GM19025 (cell line): ENCODE measurements around the gene FBXL14.
"Not testable (repeated sequence)": the region's sequence is repeated elsewhere in the genome, so short reads cannot be mapped to it uniquely, and the experiment has no call there.

Source experiments
- ATAC-seq: cut with Tn5 transposase; IDR thresholded peaks from one replicate; pipeline ENCODE4 v1.9.1; 2021; ENCODE audit warnings: mild to moderate bottlenecking, low read depth, moderate library complexity; ENCODE audit not compliant: unreplicated experiment

Gene FBXL14

DNA sequence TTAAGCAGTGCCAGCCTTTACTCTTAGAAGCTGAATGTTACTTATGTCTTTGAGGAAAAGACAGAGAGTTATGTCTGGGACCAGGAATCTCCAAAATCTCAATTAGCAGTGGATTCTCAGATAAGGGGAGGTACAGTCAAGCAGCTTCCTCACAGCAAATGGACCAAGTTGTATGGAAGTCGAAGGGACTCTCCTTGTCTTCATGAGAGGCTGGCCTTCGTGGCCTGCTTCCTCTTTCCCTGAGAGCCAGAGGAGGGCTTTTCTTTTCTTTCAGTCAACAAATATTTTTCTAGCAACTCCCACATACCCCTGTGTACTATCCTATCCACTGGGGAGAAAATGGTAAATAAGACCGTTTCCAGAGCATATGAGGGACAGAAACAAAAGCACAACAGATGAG is 28.0 kb upstream of the FBXL14 start:
- ATAC-seq, result no peak

DNA sequence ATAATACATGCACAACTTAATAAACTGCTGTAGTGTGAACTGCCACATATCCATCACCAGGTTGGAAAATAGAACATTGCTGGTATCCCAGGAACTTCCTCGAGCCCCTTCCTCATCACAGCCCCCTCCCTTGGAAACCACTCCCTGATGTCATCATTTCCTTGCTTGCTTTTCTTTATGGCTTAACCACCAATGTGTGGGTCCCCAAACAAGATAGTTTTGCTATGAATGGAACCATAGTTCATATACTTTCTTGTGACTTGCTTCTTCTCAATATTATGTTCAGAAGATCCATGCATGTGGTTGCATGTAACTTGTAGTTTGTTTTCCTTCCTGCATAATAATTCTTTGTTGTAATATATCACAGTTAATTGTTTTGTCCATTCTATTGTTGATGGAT is 25.7 kb upstream of the FBXL14 start:
- ATAC-seq, result no peak

DNA sequence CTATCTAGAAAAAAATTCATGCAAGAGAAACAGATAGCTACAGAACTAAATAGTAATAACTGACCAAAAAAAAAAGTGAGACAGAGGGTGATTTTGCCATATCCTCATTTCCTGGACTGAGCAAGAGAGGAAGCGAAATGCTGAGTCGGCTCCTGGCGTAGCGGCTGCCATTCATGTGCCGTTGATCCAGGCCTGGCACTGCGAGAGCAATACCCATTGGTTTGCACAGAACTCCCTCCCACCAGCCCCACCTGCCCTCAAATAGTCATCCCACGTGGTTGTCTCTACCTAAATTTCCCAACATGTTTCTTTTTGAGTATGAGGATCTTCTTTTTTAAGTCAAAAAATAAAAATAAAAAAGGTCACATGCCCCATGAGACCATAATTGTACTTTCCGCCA is 25.2 kb upstream of the FBXL14 start:
- no peak for ATAC-seq

DNA sequence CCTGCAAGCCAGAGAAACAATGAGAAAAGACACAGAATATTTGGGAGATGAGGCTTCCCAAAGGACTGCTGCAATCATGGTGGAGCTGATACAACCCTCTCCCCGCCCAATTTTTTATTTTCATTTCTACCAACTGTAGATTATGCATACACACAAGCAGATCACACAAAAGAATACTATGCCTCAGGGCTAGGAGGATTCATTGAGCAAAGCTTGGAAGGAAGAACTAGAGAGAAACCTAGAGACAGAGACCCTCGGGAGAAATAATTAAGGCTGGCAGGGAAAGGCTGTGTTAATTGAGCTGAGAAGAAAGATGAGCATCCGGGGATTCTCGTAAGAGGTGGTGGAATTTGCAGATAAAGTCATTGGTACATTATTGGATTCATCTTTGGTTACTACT is 24.8 kb upstream of the FBXL14 start:
- no peak for ATAC-seq

DNA sequence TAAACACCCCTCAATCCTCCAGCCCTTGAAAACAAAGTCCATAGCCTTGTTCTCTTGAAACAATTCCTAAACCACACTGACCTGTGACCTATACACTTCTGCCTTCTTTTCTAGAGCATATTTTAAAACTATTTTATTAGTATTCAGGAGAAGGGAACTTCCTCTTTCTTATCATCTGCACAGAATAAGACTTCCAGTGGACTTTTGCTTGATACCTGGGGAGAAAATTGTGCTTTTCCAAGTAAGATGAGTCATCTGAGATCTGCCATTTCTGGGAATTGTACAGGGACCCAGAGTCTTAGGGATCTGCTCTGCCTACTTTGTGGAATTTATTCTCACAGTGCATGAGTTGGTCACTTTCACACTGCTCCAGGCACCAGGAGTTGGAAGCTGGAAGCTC is 24.1 kb upstream of the FBXL14 start:
- ATAC-seq, result no peak

DNA sequence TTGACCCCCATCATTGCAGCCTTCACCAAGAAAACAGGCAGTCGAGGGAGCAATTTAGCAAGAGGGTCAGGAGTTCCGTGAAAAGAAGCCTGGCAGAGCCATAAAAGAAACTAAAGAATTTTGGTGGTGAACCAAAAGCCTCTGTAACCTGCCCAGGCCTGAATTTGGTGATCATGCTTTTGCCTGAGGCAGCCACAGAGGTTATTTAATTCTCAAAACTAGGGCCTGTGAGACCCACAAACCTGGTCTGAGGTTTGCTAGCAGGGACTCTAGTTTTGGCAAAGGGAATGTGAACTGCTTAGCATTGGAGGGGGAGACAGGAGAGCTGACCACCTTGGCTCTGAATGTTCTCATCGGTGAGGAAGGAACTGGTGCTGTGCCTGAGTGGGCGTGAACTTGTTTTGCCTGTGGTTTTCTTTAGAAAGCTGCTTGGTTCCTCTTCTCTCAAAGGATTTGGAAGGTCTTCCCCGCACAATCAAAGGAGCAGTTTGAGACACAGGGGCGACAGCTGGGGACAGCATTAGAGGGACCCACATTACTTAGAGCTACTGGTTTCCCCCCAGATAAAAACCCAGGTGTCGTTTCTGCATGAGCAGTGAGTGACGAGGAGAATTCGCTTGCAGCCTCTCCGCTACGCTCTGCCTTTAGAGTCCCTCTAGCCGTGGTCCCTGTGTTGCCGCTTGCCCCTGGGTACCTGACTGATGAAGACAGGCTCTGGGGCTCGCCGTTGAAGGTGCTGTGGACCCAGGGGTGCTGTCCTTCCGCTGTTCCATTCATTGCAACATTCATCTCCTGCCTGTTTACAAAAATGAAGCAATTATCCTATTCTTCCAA is 22.1 kb upstream of the FBXL14 start:
- no peak for ATAC-seq

DNA sequence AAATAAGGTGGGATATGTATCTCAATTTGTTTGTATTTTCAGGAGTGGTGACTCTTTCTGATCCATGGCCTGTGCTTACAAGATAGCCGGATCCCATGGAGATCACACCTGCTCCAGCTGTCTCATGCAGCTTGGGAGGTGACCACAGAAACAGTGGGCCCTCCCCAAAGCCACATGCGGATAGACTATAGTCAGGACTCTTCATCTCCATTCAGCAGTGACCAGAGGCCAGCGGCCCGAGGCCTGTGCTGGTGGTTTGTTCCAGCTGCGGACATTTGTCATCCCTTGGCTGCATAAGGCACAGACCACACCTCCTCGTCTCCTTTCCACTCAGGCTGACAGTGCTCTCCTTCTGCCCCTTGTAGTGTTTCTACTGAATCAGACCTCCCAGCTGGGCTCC is 20.0 kb upstream of the FBXL14 start:
- ATAC-seq, result no peak

DNA sequence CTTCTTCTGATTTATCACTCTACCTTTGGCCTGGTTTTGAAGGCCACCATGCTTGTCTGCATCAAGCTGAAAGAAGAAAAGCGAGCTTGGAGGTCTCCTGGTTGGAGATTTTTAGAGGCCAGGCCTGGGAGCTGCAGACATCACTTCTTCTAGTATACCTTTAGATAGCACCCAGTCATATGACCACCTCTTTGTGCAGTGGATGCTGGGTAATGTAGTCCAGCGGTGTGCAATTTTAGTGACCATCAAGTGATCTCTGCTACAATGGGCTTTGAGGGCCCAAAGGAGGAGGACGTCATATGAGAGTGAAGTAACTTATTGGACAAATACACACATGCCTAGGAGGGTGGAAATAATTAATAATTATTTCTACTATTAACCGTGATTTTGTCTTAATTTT is 19.5 kb upstream of the FBXL14 start:
- ATAC-seq, result no peak

DNA sequence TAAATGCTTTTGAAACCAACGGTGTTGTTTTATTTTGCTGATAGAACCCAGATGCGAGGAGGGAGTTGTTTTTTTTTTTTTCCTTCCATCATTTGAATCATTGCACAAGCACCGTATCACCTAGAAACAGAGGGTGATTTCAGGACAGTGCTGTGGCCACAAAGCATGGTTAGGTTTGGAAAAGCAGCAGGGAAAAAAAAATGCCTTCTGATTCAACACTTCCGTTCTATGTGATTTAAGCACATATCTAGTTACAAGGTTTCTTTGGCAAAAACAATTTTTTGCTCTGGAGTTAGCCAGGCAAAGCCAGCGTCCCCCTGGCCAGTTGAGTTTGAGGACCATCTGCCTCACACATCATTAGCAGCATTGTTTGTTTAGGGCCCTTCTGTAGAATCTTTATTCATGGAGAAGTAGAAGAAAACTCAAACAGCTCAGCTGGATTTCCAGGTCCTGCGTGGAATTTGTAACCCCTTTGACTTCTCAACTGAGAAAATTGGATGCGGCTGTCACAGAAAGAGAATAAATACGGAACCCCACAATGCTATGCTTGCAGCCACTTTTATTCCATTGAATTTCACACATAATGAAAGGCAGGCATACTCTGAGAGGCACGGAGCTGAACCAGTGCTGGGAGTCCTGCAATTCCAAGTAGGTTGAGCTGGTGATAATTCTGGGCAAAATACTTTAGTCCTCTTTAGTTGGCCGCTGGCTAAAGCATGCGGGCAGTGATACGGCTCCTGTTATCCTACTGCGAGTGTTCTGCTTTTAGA is 17.6 kb upstream of the FBXL14 start:
- ATAC-seq, result no peak

DNA sequence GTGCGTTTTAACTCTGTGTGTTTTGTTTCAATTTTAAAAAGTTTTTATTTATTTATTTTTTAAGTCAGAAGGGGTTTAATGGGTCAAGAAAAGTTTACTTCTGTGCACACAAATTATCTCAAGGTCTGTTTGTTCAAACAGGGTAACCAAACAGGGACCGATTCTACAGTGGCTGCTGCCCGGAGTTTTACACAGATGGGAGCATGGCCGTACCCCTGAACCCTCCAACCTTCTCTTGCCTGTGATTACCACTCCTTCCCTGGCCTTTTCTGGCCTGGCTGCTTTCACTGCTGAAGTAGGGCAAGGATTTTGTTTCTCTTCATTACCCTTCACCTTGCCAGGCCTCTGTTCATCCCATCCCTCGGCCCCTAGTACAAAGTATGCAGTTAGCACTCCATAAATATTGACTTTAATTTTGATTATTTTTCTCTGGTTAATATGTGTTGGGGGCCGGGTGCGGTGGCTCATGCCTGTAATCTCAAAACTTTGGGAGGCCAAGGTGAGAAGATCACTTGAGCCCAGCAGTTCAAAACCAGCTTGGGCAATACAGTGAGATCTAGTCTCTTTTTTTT is 15.8 kb upstream of the FBXL14 start:
- ATAC-seq, result no peak

DNA sequence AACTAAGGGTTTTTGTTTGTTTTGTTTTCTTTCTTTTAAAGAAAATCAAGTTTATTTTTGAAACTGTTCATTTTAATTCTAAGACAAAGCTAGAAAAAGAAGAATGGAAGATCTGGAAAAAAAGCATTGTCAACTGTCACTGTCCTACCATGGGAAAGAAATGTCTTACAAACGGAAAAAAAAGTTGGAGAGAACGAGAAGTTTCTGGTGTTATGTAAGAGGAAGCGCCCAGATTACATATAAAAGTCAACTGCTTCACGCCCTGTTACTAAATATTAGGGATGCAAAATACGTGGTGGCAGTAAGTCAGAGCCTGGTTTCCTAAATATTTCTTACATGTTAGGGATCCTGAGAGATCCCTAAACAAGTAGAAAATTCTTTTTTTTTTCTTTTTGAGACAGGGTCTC is 14.3 kb upstream of the FBXL14 start:
- ATAC-seq, result no peak

DNA sequence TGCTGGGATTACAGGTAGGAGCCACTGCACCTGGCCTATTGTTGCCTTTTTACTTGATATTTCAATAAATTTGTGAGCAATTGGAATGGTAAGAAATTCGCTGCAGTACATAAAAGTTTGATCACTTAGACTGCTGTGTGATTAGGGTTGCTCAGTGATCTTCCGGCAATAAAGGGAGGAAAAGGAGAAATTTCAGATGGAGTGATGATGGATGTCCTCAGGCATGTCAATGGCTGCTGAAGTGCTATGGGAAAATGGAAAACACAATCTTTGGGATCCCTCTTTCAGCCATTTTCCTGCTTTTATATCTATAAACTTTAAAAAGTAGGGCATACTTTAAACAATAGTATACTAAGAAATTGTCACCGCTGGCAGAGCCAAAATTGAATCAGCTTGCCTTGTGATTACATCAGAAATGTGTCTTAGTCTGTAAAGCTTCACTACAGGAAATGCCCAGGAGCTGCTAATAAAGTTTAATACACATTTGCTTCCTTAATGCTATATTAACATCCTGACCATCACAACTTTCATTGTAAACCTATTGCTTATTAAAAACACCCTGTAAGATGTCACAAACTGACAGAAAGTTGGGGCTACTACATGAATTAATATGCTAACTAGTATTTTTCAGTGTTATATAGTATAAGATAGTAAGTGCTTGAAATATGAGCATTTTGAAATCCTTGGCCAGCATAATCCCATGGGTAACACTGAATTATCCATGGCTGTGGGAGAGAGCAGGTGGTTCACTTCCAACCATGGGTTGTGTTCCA is 13.7 kb upstream of the FBXL14 start:
- no peak for ATAC-seq

DNA sequence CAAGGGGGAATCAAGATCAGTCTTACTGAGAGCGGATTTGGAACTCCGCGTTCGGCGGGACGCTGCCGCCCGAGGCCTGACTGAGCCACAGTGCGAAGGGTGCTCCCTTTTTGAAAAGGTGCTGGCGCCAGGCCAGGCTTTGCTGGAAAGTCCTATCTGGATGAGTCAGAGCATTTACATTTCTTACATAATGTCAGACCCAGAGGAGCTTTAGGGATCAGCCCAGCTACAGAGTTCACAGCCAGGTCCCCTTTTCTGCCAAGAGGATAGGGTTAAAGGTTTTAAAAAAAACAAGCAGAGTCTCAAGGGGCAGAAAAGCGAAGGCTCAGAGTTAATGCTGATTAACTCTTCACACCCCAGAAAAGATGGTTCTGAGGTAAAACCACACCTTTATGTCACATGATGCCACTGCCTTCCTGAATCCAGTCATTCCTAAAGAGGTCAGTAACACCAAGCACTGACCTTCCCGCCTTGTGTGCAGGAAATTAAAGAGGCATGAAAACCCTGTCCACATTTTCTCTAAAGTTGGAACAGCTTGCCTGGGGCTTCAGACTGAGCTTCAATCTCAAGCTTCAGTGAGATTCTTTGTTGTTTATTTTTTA is 11.7 kb upstream of the FBXL14 start:
- peak; percentile 69 for ATAC-seq

DNA sequence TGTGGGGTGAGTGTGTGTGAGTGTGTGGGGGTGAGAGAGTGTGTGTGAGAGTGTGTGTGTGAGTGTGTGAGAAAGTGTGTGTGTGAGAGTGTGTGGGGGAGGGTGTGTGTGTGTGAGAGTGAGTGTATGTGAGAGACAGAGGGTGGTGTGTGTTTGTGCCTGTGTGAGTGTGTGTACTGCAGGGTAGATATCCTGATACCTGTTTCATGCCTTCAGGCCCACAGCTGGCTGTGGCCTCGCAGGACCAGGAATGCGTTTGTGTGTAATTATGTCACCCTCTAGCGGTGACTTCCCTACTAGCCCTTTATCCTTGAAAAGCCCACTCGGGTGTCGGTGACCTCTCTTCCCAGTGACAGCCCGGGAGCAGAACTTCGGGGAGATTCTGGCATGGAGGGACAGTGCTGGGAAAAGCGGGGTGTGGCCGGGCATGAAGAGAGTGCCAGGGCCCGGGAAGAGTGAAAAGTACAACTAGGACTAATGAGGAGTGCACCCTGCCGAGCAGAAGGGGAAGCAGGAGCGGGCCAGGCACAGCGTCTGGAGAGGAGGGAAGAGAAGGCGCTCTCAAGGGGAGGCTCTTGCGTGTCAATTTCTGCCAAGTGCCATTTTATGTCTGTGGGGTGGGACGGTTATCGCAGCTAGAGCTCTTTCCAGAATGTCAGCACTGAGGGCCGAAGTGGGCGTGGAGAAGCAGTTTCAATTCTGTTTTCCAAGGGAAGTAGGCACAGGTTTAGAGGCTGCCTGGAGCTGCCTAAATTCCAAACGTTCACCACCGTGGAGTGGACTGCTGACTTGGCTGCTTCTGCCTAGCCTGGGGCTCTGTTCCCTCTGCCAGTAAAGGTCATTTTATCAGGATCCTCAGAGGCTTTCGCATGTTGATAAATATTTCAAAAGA is 11.0 kb upstream of the FBXL14 start:
- ATAC-seq, result no peak

DNA sequence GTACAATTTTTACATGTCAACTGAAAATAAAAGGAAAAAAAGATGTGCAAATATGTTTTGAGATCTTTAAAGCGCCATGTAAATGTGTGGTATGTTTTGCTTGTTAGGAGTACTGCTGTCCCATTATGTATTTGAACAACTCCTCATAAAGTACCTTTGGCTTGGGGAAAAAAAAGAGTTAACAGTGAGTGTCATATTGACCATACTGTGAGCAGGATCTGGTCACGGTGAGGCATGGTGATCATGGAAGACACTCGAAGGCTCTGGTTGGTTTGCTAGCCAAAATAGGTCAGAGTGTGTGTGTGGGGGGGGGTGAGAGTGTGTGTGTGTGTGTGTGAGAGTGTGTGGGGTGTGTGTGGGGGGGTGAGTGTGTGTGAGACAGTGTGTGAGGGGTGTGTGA is 10.1 kb upstream of the FBXL14 start:
- ATAC-seq, result no peak

DNA sequence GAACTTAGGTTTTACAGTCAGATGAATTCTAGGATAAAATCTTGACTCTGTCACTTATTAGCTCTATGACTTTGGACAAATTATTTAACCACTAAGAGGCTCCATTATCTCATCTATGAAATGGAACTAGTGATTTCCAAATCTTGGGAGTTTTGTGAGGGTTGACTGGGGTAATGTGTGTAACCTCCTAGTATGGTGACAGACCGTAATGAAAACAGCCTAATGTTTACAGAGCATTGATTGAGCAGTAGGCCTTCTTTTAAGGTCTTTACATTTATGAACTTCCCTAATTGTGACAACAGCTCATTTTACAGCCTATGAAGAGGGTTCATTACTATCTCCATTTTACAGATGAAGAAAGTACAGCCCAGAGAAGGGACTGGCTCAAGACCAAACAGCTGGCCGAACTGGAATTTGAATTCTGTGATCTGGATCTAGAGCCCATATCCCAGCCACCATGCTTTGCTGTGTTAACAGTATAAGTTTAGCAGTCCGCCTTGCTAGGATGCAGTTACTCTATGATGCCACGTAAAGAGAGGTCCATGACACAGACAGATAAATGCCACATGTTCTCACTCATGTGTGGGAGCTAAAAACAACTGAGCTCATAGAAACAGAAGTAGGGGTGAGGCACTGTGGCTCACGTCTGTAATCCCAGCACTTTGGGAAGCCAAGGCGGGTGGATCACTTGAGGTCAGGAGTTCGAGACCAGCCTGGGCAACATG is 9.1 kb upstream of the FBXL14 start:
- no peak for ATAC-seq

DNA sequence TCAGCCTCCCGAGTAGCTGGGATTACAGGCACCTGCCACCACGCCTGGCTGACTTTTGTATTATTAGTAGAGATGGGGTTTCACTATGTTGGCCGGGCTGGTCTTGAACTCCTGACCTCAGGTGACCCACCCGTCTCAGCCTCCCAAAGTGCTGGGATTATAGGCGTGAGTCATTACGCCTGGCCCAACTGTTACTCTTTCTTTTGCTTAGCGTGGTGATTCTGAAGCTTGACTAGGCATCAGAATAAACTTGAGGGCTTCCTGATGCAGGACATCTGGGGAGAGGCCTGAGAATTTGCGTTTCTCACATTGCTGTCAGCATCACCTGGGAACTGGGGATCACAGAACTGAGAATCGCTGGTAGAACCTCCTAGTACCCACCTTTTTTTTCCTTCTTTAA is 8.3 kb upstream of the FBXL14 start:
- ATAC-seq, result not testable (repeated sequence)

DNA sequence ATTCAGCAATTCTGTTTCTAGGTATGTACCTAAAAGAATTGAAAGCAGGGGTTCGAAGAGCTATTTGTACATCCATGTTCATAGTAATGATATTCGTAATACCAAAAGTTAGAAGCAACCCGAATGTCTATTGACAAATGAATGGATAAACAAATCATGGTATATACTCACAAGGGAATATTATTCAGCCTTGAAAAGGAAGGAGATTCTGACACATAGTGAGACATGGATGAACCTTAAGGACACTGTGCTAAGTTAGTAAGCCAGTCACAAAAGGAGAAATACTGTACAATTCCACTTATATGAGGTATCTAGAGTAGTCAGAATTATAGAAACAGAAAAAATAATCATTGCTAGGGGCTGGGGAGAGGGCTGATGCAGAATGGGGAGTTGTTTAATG is 4.4 kb upstream of the FBXL14 start:
- ATAC-seq, result no peak
